K562 treated with DMSO at 1 percent for 4 hours (cell line): ENCODE data around the gene TEX38. TPM values are rescaled to one million over a fixed set of nuclear protein-coding genes. Genes with fewer than 3 reads are reported as not detected.

ENCODE experiments used
- total RNA-seq: library from RNA; unstranded; fragments of 300-600 nt; gene quantifications from 2 replicates; pipeline ENCODE4 v1.2.3, GENCODE V29; 2022; ENCODE audit not compliant: insufficient read depth

TEX38 gene
- total RNA-seq, result not detected in 2 replicates

DNA sequence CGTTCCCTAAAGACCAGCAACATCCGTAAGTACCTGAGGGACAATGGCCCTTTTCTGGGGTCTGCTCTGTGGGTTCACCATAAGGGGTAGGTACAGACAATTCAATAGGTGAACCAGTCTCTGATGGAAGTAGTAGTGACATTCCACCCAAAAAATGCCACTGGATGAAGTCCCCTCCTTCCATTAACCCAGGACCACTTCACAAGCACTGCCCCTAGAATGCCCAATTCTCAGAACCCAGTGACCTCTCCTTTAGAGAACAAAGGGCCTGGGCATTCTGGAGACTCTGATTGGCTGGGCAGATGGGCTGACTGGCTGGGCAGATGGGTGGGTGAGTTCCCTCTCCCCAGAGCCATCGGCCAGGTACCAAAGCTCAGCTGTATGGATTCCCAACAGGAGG is at the start of gene TEX38:
TSS of gene TEX38 (plus strand) at position 301 of the 400 bp plus-strand sequence. CDS start at position 382, 81 bp downstream.

DNA sequence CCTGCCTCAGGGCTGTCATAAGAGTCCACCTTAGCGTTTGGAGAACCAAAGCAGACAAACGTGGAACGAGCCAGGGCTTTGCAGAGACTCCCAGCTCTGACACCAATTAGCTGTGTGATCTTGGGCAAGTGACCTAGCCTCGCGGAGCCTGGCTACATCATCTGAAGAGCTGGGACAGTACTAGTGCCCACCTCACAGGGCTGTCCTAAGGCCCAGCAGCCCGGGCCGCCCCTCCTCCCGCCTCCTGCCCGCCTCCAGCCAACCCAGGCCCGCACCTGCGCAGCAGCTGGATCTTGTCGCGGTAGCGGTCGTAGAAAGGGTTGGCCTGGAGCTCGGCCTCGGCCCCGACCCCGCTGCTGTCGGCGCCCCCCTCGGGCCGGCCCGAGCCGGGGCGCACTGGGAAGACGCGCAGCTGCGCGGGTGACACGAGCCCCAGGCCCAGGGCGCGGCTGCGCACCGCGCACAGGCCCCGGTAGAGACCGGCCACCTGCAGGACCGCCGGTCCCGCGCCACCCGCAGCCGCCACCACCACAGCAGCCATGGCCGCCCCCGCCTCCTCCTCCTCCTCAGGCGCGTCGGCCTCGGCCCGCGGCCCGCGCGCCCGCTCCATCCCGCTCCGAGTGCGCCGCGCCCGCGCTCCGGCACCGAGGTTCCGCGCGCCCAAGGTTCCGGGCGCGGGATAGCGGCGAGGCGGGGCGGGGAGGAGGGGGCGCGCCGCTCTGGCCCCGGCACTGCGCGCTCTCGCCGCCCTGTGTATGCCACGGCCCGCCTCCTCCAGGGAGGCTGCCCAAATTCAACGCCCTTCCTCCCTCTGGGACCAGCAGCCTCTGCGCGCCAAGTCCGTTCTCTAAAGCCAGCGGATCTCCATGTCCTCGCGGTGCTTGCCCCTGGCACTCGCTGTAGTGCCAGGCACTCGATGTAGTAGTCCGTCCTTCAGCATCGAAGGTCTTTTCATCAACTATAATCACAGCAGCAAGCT is 3.6 kb upstream of the TEX38 start, which contains the start of gene ATPAF1:
TSS of gene ATPAF1 (minus strand) at position 583 of the 979 bp plus-strand sequence. CDS start at position 541, 42 bp downstream.

DNA sequence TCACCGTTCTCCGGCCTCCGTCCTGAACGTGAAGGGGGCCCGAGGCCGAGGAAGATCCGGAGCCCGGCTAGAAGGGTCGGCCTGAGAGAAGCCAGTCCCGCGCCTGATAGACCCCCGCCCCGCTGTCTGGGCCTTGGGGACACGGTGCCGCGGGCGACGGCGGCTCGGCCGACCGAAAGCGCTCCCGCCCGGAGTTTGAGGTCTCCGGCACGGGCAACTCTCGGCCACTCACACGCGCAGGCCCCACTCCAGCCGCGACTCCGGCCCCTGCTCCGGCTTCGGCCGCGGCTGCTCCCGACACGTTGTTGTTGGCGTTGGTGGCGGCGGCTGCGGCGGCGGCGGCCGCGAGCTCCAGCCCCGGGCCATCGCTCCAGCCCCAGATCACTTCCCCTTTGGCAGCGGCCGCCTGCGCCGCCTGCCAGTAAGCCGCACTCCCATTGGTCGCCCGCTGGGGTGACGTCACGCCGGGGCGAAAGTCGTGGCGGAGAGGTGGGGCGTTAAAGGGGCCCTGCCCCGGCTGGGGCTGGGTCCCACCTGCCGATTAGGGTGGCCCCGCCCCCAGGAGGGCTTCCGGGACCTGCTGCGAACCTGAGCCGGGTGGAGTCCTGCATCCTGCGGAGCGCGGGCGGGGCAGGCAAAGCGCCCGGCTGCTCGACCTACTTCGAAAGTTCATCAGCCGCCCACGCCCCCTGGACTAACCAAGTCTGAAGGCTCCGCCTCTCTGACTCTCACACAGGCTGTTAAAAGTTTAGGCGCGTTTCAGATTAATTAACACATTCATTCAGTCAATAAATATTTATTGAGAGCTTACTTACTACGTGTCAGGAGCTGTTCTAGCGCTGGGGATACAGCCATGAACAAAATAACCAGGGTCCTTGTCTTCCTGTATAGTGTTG is 47.3 kb downstream of the TEX38 start, which contains the start of gene EFCAB14:
TSS of gene EFCAB14 (minus strand) at position 388 of the 896 bp plus-strand sequence. CDS start 1,027 bp downstream, outside the sequence.

Other genes starting within 250 kb of the TEX38 start
- 3.5 and 4.2 TPM in 2 replicates for gene DMBX1, start 182.0 kb upstream of the TEX38 start, total RNA-seq
- not detected in 2 replicates for gene KNCN, start 120.2 kb upstream of the TEX38 start, total RNA-seq
- 39.8 and 45.9 TPM in 2 replicates for gene MKNK1, start 67.6 kb upstream of the TEX38 start, total RNA-seq
- 6.9 and 7.5 TPM in 2 replicates for gene MOB3C, start 55.0 kb upstream of the TEX38 start, total RNA-seq
- 20.3 and 43.3 TPM in 2 replicates for gene ATPAF1, start 3.5 kb upstream of the TEX38 start, total RNA-seq
- gene EFCAB14, start 47.3 kb downstream of the TEX38 start, total RNA-seq, result 21.8 and 27.7 TPM in 2 replicates
- gene CYP4B1, start 127.2 kb downstream of the TEX38 start, total RNA-seq, result not detected in 2 replicates